NCI-H1694 (cell line): Measurements from ENCODE around the gene PHACTR3.

ENCODE experiments used
- DNase-seq: peaks from one replicate; lab custom pipeline; 2025; lab: John Stamatoyannopoulos, UW

The PHACTR3 gene

DNA sequence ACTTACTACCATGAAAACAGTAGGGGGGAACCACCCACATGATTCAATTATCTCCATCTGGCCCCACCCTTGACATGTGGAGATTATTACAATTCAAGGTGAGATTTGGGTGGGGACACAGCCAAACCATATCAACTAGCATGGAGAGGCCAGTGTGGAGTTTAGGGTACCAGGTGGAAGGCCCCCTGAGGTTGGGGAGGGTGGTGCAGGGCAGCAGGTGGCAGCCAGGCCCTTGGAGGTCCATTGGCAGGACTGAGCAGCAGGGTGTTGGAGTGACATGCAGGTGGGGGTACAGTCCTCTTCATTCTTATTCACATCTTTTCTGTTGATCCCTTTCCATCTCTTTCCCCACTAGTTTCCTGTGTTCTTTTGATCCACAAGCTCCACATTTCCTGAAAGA, 42.9 kb downstream of the PHACTR3 start:
- no peak for DNase-seq

DNA sequence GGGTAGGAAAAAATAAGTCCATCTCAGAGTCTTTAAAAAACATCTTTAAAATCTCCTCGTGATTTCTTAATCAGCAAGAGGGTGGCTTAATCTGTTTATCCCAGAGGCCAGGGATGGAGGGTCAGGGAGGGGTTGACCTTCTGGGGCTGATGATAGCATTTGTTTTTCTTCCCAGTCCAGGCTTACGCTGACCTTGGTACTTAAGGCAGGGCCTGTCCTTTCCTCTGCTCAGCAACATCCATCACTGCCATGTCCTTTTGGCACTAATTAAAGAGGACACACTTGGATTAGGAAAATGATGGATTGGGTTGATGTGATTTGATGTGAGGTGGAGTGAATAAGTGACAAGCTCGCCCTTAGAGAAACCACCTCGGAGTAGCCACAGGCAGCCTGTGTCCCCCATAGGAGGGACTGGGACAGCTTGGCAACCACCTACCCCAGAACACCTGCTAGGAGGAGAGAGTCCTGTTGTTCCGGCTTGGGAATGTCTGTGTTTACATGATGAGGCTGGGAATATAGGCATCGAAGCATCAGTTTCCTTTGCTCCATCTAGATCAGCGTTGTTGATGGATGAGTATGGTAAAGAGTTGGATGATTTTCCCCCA, 44.2 kb downstream of the PHACTR3 start:
- DNase-seq: no peak

DNA sequence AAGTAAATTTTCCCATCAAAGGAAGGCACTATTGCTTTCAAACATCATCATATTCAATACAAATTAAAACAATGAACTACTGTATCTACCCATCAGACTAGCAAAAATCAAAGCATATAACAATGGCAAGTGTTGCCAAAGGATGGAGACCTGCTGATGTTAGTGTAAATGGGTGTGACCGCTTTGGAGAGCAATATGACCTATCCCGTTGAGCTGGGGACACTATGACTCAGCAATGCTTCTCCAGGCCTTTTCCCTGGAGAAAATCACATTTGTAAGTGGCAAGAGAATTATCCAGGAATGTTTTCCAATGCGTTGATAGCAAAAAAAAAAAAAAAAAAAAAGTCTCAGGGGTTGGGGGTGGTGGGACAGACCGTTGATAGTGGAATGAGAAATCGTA, 46.1 kb downstream of the PHACTR3 start:
- DNase-seq: no peak

DNA sequence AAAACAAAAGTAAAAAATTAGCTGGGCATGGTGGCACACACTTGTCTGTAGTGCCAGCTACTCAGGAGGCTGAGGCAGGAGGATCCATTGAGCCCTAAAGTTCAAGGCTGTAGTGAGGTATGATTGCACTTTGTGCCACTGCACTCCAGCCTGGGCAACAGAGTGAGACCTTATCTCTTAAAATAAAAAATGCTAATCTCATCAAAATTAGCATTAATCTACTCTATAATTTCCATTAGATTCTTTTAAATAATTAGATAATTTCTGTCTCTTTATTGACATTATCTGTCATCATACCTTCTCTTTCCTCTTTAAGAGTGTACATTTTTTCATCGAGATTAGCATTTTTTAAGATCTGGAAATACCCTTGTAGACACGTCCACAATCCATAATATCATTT, 48.0 kb downstream of the PHACTR3 start:
- DNase-seq: no peak

DNA sequence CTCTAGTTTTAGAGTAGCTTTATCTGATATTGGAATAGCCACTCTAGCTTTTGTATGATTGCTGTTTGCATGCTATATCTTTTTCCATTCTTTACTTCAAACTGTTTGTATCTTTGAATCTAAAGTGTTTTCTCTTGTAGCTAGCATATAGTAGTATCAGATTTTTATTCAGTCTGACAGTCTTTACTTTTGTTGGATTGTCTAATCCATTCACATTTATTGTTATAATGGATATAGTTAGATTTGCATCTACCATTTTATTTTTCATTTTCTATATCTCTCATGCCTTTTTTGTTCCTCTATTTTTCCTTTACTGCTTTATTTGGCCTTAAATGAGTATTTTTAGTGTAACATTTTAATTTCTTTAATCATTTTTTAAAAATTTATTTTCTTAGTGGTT, 52.1 kb downstream of the PHACTR3 start:
- DNase-seq: no peak

DNA sequence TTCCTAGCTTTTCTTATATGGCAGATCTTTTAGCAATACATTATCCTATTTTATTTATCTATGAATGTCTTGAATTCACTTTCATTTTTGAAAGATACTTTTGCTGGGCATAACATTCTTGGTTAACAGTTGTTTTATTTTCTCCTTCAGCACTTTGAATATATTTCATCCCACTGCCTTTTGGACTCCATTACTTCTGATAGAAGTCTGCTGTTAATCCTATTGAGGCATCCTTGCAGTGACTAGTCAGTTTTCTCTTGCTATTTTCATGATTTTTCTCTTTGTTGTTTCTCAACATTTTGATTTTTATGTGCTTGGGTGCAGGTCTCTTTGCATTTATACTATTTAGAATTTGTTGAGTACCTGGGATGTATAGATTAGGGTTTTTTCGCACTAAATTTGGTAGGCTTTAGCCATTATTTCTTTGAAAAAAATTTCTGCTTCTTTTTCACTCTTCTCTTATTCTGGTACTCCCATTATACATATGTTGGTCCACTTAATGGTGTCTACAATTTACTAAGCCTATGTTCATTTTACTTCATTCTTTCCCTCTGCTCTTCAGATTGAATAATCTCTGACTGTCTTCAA, 53.2 kb downstream of the PHACTR3 start:
- no peak for DNase-seq

DNA sequence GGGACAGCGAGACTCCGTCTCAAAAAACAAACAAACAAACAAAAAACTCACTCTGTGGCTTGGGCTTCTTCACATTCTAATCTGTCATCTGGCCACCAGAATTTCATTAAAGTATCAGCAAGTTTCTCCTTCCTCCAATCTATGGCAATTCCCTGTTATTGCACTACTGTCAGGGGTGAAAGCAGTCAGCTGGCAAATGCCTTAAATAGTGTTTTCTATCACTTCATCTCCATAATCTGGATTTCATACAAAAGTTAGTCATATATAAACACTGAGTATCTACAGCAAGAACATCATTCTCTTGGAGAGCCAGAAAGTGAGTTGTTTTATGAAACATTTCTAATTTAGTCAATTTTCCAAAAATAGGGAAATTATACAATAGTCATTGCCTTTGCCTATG, 56.1 kb downstream of the PHACTR3 start:
- DNase-seq: no peak

DNA sequence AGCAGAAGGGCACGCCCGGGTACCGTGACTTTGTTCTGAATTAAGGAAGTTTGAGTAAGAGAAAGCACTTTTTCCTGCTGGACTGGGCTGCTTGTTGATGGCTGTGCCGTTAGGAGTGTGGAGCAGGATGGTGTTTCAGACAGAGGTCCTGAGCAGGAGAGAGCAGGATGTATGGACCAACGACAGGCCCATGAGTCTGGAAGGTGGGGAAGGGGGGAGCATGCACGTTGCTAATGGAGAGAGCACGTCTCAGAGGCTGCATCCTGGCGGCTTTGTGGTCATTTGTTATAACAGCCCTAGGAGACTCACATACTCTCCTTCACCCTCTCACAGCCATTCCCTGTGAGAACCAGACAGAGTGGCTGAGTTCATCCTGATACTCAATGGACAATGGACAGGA, 56.8 kb downstream of the PHACTR3 start:
- no peak for DNase-seq

DNA sequence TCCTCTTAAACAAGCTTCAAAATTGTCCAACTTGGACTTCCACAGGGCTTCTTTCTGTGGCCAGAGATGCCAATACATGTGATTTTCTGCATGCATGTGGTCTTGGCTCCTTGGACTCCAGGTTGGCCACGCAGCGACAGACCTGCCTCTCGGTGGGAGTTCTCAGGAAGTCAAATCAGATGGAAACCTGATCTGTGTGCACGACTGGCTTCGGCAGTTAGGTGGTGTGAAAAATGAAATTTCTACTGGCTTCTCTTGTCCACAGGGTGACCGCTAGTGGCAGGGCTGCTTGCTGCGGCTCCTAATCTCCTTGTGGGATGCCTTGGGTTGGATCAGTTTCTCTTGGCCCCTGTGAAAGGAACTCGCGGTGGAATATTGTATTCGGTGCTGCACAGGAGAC, 57.3 kb downstream of the PHACTR3 start:
- no peak for DNase-seq

DNA sequence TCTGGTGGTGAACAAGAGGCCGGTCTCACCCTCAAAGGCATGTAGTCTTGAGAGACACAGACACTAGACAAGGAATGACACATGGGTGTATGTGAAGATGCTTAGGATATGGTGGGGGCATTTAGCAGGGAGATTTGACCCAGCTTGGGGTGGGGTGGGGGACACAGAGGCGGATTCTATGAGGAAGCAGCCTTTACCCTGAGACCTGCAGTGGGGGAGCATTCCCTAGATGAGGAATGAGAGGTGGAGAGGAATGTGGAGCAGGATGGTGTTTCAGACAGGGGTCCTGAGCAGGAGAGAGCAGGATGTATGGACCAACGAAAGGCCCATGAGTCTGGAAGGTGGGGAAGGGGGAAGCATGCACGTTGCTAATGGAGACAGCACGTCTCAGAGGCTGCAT, 57.8 kb downstream of the PHACTR3 start:
- no peak for DNase-seq

DNA sequence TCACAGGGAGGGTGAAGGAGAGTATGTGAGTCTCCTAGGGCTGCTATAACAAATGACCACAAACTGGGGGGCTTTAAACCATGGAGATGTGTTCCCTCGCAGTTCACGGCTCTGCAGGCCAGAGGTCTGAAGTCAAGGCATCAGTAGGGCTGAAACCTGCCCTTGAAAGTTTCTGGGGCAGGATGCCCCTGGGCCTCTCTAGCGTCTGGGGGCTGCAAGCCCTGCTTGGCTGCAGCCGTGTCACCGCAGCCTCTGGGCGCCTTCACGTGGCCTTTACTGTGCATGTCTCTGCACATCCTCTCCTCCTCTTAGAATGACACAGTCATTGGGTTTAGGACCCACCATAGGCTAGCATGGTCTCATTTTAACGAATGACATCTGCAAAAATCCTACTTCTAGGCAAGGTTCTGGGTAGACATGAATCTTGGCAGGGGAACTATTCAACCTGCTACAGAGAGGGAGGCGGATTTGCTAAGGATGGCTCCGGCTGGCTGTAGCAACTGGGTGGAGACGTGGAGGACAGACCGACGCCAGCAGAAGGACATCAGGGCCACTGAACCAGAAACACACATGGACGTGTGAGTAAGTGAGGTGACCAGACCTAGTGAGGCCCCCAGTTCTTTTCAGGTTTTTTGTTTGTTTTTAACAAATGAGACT, 58.6 kb downstream of the PHACTR3 start:
- no peak for DNase-seq

DNA sequence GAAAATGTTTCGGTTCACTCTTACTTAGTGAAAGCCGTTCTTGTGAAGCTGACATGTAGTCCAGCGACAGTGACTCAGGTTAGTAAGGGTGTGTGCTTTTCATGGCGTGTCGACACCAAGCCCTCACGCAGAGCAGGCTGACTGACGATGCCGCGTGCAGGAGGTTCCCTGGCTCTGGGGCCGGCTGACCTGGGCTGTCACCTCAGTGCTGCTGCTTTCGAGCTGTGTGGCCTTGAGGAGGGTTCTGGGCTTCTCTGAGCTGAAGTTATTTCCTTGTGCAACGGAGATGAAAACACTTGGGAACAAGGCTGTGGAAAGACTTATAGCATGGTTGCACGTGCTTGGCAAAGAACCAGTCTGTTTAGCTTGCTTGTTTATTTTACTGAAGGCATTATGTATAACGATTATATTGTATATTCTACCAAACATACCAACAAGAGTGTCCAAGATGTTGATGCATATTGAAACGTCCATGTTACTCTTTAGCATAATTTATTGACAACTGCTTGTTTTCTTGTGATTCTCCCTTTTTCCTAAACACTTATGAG, 59.2 kb downstream of the PHACTR3 start:
- no peak for DNase-seq

DNA sequence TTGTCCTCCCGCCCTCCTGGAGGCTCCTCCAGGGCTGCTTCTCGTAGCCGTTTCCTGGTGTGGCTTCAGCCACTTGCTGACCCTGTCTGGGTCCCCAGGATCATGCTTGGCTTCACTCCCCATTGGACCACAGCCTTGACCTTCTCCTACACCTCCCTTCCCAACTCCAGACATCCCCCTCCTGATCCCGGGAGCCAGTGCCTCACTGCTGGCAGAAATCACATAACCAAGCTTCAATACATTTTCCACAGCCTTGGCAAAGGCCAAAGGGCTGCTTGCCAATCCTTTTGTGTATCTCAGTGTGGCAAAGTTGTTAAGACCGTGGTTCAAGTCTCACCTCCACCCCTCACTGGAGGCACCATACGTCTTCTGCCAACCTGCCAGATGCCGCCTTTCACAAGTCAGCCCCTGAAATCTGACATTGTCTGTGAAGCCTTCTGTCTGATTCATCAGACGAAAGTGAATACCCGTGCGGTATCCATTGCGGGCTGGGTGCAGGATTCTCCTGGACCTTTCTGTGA, 60.1 kb downstream of the PHACTR3 start:
- DNase-seq: no peak

DNA sequence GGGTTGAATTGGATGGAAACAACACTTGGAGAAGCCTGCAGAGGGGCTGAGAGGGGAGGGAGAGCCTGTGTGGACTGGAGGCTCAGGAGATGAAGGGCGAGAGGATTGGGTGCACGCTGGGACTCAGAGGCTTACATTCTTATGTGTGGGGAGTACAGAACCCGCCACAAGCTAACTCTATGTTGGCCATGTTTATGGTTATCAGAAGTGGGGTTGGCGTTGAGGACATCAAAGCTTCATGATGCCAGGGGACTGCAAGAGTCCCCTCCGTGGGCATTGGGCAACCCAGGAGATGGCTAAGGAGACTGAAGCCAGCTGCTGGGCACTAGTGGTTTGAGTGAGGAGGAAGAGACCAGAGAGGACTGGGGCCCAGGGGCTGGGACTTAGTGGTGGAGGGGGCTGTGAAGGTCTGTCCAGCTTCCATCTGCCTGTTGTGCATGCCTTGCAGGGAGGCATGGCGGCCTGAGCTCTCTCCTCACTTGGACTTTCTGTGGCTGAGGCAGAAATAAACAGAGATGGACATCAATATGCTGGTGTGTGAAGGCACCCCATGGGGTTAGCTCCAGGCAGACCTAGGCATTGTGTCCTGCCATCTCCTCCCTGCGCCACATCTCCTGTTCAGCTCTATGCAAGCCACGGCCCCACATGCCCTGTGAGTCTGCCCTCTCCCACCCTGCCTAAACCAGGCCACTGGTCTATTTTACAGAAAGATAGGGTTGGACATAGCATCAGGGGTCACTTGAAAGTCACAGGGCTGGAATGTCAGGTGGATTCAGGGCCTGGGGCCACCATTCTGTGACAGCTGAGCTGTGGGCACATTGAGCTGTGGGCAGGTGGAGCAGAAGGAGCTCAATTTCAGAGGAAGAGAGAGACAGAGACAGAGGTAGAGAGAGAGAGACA, 61.6 kb downstream of the PHACTR3 start:
- no peak for DNase-seq

DNA sequence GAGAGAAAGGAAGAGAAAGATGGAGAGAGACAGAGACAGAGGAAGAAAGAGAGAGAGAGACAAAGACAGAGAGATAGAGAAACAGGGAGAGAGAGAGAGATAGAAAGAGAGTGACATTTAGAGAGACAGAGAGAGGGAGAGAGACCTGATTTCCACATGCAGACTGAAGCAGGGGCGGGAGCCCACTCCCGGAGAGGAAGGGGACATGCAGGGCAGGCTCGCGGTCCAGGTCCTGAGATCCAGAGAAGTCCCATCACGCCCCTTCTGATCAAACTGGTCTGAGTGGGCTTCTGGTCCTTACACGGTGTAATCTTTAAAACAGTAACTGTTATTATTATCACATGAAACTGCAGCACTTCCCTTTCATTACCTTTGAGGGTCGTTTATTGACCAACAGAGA, 62.2 kb downstream of the PHACTR3 start:
- DNase-seq: no peak

DNA sequence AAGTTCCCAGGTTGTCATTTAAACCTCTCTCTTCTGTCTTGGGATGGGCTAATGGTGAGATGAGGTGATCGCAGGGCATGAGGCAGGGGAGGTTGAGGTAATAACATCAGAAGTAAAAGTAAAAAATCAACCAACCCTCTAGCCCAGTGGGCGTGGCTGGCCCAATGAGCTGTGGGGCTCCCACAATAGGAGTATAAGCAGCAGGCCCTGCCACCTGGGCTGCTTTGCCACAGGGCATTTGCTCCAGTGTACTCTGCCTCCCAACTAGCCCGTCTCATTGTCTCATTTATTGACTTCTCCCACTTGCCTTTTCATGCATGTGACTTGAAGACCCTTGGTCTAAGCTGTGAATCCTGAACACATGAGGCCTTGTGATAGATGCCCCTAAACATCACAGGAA, 62.8 kb downstream of the PHACTR3 start:
- no peak for DNase-seq

DNA sequence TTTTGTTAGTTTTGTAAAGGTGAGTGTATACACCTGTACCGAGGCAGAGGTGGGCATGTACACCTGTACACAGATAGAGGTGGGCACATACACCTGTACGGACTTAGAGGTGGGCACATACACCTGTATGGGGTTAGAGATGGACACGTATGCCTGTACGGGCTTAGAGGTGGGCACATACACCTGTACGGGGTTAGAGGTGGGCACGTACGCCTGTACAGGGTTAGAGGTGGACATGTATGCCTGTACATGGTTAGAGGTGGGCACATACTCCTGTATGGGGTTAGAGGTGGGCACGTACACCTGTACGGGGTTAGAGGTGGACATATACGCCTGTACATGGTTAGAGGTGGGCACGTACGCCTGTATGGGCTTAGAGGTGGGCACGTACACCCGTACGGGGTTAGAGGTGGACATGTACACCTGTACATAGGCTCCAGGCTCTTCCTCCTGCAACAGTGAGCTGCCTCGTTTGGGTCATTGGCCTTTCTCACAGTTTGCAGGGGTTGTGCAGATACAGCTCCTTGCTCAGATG, 63.7 kb downstream of the PHACTR3 start:
- DNase-seq: no peak

DNA sequence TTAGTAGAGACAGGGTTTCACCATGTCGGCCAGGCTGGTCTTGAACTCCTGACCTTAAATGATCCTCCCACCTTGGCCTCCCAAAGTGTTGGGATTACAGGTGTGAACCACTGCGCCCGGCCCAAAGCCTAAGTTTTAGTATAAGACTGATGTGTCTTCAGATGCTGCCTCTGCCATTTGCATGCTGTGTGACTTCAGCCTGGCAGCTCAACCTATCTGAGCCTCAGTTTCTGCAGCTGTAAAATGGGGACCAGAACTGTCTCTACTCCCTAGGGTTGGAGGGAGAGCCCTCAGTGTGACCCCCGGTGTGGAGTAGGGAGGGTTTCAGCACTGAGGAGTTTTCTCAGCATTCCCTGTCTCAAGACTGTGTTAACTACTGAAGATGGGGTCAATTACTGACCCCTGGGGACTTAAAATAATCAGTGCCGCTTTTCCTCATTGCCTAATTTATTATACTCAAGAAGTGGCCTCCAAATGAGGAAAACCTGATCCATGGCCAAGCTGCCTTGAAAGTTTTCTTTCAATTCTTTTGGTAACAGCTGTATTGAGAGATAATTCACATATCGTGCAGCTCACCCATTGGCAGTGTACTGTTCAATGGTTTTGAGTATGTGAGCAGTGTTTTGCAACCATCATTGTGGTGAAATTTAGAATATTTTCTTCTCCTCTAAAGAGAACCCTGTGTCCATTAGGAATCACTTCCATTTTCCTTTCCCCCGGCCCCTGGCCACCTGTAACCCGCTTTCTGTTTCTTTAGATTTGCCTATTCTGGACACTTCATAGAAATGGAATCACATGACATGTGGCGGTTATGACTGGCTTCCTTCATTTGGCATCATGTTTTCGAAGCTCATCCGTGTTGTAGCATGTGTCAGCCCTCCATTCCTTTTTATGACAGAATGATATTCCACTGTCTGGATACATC, 64.8 kb downstream of the PHACTR3 start:
- DNase-seq: no peak

DNA sequence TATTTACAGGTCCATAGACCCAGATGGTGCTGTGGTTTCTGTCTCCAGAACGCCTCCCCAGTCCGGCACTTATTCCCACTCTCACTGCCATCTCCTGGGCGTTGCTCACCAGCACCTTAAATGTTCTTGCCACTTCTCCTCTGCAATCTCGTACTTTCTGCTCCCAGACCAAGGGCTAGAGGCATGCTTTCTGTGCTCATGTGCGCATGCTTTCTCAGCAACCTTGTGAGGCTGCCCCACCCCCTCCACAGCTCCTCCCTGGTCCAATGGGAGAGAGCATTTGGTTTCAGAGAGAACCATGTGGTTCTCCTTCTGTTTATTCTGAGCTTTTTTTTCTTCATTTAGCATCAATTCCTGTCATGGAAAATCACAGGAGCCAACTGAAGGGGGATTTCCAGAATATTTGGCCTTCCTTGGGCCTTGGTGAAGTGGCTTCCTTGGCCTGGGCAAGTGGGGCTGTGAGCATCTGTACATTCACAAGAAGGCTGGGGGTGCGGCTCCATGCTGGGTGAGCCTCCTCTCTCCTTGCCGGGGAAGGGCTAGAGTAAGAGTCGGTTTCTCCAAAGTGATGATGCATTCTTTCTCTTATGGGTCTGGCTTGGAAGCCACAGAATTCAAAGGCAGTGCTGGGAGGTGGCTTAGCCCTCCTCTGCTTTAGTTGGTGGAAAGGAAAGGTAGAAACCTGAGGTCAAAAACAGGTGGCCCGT, 66.6 kb downstream of the PHACTR3 start:
- no peak for DNase-seq
